GM18519 (cell line): ENCODE measurements around the gene TSC1.

Source experiments
- ATAC-seq: cut with Tn5 transposase; IDR thresholded peaks from one replicate; pipeline ENCODE4 v1.9.1; 2021; ENCODE audit warnings: mild to moderate bottlenecking, moderate library complexity; ENCODE audit not compliant: unreplicated experiment, low FRiP score

TSC1 gene

DNA sequence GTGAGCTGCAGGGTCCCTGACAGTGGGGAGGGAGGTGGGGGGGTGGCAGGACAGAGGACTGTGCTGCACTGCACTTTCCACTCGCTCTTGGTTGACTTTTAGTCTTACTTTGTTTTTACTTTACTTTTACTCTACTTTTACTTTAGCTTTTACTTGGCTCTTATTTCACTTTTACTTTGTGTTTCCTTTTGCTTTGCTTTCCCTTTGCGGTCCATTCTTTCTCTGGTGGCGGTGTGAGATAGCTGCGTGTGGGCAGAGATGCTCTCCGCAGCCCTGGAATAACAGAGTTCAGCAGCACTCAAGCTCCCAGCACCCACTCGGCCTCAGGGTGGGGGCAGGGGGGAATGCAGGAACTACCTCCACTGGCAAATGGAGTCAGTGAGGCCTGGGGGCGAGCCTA, 71.0 kb downstream of the TSC1 start:
- no peak for ATAC-seq

DNA sequence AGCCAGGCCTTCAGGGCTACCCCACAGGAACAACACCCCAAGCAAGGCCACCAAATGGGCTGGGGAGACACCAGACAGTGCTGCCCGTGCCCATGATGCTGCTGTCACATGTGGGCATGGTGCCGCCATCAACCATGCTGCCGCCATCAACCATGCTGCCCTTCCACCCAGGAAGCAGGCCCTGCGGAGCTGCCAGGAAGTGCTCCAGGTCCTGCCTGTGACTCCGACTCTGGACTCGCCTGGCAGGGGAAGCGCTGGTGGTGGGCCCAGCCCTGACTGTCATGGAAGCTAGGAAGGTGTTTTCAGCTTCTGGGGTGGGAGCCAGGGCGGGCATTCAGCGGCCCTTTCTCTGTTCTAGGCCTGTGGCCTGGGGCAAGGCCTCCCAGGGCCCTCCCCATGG, 75.2 kb downstream of the TSC1 start:
- ATAC-seq, result no peak

DNA sequence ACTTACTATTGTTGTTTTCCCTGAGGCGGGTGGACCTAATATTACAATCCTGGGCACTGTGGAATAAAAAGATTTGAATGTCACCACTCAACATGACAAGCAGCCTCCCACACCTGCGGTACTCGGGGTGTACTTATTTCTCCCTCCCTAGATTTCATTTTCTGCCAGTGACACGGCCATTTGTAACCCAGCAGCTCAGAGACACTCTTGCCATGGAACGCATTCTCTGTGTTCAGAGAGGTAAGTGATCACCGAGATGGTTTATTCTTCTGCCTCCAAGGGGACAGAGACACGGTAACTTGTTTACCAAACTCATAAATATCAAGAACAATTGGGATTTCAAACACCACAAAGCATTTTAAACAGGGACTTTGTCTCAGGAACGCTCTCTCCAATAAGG, 77.5 kb downstream of the TSC1 start:
- ATAC-seq, result no peak

DNA sequence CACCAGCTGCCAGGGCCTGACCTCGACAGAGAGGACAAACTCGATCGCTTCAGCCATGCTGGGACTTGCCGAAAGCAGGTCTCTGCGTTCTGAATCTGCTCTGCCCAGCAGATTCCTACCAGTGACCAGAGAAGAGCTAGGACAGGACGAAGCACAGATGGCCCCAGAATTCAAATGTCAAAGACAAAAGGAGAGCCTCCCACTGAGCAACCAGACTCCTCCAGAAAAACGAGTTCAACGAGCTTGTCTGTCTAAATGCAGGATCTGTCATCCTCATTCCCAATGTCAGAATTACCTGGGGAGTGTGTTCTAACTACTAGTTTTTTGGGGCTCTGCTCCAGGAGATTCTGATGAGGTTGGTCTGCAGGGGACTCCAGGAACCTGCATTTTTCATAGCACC, 79.7 kb downstream of the TSC1 start:
- ATAC-seq, result no peak

DNA sequence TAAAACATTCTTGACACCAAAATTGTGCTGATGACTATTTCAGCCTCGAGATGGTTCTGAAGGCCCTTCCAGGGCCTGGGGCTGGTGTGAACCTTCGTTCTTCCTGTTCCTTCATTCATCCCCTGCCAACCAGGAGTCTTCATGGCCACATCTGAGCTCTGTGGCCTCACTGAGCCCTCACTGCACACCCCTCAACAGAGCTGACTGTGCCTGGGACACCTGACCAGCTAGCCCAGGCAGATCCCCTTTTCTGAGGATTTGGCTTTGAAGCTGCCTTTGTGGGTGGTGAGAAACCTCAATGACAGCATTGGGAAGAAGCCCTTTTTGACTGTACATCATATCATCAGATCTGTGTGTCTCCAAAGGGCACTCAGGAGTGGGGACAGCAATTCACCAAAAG, 80.1 kb downstream of the TSC1 start:
- no peak for ATAC-seq

DNA sequence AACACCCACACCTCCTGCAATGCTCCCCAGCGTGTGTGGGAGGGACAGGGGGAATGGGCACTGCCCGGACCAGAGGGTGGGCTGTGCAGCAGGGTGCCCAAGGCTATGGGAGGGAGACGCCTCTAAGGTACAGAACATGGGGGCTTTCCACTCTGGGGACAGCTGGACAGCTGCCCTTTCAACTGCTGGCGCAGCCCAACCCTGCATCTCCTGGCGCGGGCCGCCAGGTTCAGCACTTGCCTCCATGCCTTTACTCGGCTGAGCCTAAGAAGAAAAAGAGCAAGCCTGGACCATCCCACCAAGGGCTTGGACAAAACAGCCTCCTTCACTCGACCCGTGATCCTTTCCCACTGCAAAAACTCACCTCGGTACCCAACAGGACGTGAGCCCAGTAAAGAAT, 81.3 kb downstream of the TSC1 start:
- ATAC-seq, result no peak

DNA sequence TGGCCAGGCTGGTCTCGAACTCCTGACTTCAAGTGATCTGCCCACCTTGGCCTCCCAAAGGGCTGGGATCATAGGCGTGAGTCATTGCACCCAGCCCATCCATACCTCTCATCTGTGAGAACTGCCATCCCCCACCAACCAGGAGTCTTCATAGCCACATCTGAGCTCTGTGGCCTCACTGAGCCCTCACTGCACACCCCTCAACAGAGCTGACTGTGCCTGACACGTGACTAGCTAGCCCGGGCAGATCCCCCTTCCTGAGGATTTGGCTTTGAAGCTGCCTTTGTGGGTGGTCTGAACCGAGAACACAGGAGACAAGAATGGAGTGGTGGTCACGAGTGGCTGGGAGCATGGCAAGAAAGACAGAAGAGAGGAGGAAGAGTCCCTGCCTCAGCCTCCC, 81.9 kb downstream of the TSC1 start:
- no peak for ATAC-seq

DNA sequence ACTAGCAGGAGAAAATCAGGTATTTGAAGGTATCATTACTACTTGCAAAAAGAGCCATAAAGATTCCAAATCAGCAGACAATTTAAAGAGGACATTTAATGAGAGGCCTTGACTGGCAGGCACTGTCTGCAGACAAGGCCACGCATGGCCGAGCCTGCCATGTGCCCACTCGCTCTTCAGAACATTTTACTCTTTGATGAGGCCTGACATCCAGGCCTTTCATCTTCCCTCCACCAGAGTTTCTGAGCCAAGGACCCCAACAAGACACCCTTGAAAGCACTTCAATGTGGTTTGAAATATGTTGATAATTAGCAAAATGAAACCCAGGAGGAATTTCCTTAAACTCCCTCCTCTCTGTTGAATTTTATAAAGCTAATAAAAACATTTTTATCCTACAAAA, 82.8 kb downstream of the TSC1 start:
- ATAC-seq, result no peak

DNA sequence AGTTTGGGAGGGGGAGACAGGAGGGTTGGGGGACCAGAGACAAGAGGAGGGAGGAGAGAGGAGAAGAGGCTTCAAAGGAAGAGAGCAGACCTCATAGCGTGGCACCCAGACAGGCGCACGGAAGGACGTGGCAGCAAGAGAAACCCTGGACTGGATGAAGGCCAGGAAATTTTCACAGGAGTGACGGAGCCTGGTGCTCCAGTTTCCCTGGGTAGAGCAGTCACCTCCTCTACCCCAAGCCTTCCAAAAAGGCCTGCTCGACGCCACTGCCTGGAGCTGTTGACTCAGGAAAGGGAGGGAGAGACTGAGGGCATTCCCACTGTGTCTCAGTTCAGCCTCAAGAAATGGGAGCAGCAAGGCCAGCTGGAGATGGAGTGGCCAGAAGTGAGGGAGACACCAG, 85.7 kb downstream of the TSC1 start:
- ATAC-seq, result no peak

DNA sequence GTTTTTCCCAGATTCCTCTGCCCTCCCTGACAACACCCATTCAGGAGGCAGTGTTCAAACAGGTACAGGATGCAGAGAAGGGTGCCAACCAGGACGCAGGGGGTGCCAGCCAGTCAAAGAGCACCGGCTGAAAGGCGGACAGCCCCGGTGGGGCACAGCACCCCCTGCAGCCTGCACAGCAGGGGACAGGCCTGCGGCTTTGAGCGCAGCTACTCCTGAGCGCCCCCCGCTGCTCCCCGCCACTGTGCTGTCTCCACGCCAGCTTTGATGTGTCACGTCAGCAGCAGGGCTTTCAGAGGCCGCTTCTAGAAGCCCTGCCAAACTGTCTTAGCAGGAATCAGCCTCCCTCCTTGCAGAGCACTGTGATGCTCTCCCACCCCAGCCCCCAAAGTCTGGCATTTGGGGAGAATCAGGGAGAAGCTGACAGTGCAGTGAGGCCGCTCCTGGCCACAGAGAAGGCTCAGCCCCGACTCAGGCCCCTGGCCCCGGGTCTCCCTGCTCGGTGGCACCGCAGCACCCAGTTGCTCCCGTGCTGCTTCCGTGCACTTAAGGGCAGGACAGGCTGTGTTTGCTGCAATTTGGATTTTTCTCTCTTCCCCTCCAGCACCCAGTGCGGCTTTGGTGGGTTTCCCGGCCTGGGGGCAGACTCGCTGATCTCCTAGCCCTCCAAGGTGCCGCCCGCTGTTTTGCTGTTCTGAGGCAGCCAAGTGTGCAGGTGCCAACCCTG, 86.6 kb downstream of the TSC1 start:
- no peak for ATAC-seq

DNA sequence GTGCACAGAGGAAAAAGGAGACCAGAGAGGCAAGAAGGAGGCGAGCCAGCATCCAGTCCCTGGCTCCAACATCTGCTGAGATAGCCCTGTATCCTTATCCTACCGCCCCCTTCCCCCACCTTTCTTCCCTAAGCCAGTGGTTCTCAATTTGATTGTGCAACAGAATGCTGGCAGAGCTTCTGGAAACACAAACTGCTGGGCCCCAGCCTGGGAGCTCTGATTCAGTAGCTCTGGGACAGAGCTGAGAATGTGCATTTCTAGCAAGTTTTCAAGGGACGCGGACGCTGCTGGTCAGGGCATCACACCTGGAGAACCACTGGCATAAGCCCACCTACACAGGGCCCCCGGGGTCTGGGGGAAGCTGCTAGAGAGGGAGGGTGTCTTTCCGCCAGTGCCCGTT, 87.4 kb downstream of the TSC1 start:
- ATAC-seq, result no peak

DNA sequence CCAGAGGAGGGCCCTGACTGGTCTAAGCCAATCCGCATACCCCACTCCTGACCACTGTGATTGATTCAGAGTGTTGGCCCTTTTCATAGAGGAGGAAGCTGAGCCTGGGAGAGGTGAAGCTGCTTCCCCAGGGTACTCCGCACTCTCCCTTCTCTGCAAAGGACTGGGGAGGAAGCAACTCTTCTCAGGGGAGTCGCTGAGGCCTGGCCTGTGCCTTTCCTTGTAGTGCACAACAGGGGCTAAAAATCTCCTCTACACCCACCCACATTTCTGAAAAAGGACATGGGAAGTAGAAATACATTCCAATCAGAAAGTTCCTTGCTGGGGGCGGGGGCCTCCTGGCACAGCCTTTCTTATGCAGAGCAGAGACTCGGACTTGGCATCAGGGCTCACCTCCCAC, 88.5 kb downstream of the TSC1 start:
- ATAC-seq, result no peak

DNA sequence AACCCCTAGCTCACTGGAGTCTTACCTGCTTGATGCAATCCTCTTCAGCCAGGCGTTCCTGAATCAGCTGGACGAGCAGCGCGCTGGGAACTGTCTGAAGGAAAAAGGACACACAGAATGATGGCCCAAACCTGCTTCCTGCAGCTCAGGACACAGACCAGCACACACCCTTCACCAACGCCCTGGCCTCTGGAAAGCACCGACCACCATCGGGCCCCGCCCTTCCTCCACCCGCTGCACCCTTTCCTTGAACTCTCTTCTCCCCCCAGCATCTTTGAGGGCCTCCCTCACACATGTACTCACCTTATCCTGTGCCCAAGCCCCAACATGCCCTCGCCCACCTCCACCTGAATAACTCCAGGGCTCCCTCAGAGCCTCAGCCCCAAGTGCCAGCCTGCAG, 89.6 kb downstream of the TSC1 start:
- ATAC-seq, result no peak

DNA sequence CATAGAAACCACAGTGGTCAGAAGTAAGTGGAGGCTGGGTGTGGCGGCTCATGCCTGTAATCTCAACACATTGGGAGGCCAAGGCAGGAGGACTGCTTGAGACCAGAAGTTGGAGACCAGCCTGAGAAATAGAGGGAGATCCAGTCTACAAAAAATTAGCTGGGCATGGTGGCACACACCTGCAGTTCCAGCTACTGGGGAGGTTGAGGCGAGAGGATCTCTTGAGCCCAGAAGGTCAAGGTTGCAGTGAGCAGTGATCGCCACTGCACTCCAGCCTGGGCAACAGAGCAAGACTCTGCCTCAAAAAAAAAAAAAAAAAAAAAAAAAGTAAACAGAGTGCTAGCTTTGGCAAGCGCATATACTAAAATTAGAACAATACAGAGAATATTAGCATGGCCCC, 90.9 kb downstream of the TSC1 start:
- no peak for ATAC-seq

DNA sequence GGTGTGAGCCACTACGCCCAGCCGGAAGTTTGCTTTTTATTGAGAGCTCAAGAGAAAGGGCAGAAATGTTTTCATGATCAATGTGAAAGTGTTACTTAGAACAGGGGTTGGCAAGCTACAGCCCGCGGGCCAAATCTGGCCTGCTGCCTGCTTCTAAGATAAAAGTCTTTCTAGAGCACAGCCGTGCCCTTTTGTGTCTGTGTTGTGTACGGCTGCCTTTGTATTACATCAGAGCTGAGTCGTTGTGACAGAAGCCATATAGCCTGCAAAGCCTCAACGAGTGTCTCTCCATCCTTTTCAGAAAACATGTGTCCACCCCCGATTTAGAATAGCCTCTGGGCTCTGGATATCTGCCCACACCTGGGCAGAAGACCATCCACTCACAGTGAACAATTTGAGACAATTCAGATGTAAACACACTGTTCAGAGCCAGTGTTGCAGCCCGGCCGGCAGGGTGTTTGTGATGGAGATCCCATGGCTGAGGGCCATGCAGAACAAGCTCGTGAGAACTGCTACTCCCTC, 95.2 kb downstream of the TSC1 start:
- no peak for ATAC-seq

DNA sequence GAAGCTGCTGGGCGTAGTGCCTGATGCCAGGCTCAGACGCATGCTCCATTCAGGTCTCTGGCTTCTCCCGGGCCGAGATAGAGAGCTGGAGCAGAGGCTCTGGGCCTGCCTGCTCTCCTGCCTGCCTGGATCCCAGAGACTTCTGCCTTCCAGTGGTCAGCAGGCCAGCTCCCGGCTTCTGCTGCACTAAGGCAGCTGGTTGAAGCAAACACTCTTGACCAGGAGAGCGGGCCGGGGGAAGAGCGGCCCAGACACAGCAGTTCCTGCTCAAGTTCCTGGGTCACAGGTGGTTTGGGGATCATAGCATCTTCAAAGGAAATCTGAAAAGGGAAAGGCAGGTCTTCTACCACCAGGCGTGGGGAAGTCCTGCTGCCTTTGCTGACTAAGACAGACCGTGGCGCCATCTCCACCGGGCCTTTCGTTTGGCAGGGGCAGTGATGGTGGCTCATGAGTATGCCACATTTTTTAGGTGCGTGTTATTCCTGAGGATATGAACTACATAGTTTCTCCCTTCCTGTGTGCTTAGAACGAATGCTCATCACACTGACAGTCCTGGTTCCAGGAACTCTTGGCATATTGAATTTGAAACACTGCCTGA, 97.4 kb downstream of the TSC1 start:
- ATAC-seq, result no peak

DNA sequence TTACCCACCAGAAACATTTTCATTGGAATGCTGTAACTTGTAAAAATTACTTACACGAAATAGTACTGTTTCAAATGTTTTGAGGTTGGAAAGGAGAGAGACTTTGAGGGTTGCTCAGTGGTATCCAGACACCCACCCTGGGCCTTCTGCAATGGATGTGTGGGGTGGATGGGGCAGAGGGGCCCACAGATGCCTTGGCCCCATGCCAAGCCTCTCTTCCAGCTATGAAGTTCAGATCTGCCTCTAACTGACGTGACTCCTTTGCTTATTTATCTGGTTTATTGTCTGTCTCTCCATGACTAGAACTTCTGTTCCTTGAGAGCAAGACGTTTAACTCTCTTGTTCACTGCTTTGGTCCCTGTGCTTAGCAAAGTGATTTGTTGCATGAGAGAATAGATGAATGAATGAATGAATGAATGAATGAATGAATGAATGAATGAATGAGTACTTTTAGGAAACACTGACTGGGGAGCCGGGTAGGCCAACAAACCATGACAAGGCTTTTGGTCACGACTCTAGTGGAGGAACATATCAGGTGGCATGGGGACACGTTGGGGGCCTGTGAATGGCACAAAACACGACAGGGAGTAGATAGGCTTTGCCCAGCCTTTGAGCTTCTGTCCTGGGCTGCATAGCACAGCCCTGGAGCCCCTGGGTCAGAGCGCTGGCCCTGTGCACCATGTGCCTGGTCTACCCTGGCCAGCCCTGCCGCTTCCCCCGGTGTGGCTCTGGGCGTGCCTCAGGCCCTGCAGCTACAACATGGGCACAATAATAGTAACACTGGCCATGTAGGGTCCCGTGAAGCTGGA, 98.1 kb downstream of the TSC1 start:
- no peak for ATAC-seq

DNA sequence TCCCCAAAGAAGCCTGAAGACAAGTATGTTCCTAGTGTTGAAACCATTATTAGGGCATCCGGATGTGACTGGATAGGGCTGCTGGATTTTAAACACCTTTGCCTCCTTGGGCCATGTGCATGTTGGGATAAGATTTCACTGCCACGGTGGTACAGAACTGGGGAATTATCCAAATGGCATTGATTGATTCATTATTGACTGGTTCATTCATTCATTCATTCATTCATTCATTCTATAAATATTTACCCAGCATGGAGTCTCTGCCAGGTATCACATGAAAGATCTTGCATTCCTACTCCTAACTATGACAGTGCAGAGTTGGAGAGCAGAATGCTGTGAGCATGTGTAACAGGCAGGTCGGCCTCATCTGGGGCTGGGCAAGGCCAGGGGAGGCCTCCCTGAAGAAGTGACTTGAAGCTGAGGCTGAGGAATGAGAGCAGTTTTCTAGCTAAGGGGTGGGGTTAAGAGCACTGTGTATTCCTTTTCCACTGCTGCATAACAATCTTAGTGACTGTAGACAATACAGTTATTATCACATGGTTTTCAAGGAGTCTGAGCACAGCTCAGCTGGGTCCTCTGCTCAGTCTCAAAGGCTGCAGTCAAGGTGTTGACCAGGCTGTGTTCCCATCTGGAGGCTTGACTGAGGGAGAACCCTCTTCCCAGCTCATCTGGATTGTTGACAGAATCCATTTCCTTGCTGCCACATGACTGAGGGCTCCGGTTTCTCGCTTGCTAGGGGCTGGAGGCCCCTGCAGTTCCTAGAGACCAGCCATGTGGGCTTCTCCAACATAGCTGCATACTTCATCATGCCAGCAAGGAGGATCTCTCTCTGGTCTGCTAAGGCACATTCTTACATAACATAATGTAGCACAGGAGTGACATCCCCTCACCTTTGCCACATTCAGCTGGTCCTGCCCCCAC, 102.0 kb downstream of the TSC1 start:
- no peak for ATAC-seq
